ENCODE data around the gene NECAB3. TPM values are rescaled to one million over a fixed set of nuclear protein-coding genes. Genes with fewer than 3 reads are reported as not detected.

The NECAB3 gene
- total RNA-seq, 1 donor from 2014 or later: 77.0 TPM

DNA sequence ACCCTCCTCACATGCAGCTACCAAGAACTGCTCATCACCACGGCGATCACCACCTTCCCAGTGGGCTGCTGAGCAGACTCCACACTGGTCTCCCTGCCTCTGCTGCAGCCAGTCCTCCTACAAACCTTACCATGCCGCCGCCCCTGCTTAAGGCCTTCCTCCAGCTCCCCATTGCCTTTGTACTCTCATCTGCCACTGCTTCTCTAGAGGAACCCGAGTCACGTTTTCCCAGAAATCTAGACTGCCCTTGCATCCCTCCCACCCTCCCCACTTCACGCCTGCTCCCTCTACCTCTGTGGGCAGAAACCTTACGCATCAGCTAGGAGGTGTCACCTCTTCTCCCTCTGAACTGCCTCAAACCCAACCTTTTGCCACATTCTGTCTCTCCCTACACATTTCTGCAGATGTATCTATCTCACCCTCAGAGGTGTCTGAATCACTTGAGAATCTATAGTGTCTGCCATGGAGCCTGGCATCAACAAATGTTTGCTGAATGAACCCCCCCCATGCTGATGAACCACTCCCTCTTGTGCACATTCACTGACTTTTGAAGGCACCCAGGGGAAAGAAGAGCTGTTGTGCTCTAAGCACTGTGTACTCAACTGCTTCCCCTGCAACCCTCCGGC is 7.6 kb upstream of the NECAB3 start:
- no peak for DNase-seq (ENCODE audit: low spot score)
- intact Hi-C loops (cut with DNase I): loop anchor here (10.0 kb wide), 1 partner anchor 313 kb away; the partner anchor contains the start of gene RALY

DNA sequence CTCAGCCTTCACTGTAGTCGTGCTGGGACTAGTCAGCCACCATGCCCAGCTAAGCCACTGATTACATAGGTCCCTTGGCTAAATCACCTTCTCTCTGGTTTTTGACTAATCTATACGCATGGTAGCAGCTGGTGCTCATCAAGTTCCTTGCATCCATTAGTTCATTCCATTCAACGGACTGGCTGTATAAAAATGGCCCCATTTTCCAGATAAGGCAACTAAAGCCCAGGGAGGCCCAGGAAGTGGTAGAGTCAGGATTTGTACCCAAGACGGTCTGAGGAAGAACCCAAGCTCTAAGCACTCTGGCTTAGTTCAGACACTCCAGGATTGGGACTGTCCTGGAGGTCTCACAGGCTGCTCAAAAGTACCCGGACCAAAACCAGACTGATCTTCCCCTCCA is 7.1 kb upstream of the NECAB3 start:
- intact Hi-C loops (cut with DNase I): loop anchor here (10.0 kb wide), 1 partner anchor 314 kb away; the partner anchor contains the start of gene RALY
- no peak for DNase-seq (ENCODE audit: low spot score)

DNA sequence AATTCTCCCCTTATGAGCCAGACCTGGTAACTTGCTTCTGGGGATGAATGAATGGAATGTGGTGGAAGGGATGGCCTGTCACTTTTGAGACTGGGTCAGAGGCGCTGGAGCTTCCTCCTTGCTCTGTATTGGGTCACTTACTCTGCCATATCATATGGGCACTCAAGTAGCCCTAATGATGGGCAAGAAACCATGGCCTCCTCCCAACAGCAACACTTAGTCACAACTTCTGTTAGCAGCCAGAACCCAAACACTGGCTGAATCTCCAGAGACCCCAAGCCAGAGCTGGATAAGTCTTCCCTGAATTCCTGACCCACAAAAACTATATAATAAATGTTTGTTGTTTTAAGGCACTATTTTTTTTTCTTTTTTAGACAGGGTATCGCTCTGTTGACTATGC is 6.5 kb upstream of the NECAB3 start:
- no peak for DNase-seq (ENCODE audit: low spot score)
- intact Hi-C loops (cut with DNase I): loop anchor here (10.0 kb wide), 1 partner anchor 314 kb away; the partner anchor contains the start of gene RALY

DNA sequence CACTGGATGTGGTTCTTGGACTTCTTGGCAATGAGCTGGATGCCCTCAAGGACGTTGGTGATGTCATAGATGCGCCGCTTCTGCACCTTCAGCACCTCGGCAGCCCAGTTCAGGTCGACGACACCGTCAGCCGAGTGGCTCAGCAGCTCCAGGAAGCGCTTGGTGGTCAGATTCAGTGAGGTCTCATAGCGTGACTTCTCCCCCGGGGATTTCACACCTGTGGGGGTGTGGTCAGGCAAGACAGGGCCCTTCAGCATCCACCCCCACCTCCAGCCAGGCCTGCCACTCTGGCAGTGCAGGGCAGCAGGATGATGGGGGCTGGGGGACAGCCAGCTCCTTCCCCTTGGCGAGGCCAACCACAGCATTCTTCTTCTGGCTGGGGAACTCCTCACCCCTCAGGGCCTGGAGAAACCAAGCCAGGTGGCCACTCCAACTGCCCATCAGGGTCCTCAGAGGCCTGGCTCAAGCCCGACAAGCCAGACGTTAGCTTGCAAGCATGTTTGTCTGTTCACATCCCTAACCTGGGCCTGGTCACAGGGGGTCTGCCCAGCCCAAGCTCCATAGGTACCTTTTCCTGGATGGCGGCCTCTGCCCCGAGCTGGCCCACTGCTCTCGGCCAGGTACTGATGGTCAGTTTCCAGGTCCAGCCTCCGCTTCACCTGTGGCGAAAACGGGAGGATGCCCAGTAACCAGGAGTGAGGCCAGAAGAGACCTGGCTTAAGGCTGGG is 5.7 kb upstream of the NECAB3 start:
- intact Hi-C loops (cut with DNase I): loop anchor here (10.0 kb wide), 1 partner anchor 315 kb away; the partner anchor contains the start of gene RALY
- no peak for DNase-seq (ENCODE audit: low spot score)

DNA sequence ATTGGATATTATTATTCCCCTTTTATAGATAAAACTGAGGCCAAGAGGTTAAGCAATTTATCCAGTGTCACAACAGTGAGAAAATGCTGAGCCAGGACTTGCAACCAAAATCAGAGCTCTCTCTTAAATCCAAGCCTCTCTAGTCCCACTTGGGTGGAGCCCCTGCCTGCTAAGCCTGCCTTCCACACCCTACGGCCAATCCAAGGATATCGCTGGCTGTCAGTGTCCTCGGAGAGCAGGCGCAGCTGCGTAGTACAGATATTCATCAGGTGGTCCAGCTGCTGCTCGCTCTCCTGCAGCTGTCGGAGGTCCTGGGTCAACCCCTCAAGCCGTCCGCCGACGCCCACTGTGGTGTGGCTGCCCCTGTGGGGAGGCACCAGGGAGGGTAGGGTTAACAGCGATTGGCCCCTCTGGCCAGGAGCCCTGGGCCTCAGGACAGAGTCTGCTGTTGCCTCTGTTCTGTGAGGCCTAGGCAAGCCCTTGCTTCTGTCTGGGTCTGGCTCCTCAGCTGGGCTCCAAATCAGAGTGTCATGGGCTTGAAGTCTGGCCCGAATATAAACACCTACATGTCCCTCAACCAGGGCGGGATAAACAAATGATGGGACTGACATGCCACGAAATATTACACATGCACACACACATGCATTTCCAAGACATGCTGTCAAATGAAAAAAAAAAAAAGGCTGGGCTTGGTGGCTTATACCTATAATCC is 3.9 kb upstream of the NECAB3 start:
- DNase-seq (ENCODE audit: low spot score): no peak
- intact Hi-C loops (cut with DNase I): no loop called here

DNA sequence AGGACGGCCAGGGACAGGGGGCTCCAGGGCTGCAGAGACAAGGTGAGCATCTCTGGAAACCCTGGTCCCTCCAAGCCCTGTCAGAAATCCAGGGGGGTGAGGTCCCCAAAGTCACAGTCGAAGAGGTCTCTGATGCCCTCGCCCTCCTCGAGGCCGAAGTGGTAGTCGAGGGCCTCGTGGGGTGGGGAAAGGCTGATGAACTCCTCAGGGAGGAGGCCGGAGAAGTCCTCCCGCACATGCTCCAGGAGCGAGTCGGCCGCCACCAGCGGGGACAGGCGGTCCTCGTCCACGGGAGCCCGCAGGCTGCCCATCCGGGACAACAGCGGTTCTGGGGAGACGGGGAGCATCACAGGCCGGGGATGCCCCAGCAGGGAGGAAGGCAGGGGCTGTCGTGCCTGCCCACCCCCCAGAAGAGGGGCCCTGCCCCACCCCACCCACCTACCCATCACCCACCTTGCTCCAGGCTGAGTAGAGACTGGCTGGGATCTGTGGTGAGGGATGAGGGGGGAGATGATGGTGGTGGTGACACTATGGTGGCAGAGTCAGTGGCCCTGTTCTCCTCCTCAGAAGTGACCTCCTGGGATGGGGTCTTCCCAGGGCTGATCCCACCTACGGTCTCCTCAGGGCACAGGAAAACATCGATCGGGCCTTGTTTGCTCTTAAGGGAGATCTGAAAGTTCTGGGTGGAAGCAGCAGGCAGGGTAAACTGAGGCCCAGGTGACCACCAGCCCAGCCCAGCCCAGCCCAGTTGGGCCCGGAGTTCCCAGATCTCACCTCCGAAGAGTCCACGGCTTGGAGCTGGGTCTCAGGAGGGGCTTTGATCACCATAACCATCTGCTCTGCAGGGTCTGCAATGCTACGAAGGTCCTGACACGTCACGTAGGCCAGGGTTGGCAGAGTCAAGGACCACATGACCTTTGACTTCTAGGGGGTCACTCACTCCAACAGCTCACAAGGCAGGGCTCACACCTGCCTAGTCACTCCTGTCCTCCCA is 2.7 kb upstream of the NECAB3 start:
- no peak for DNase-seq (ENCODE audit: low spot score)
- intact Hi-C loops (cut with DNase I): no loop called here

DNA sequence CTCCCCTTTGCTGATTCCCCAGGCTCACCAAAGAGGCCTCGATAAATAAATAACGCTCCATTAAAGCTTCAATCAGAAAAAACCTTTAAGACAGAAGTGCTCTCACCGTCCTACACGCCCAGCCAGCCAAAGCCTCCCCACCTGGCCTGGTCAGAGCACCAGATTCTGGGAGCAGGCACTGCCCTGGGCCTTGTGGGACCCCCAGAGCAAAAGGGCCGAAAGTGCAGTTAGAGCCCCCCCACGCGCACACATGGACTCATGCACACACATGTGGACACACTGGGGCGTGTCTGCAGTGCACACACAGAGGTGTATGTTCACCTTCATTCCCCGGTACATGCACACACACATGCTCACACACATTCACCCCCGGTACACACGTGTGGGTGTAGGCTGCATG is 1.9 kb upstream of the NECAB3 start:
- intact Hi-C loops (cut with DNase I): no loop called here
- no peak for DNase-seq (ENCODE audit: low spot score)

DNA sequence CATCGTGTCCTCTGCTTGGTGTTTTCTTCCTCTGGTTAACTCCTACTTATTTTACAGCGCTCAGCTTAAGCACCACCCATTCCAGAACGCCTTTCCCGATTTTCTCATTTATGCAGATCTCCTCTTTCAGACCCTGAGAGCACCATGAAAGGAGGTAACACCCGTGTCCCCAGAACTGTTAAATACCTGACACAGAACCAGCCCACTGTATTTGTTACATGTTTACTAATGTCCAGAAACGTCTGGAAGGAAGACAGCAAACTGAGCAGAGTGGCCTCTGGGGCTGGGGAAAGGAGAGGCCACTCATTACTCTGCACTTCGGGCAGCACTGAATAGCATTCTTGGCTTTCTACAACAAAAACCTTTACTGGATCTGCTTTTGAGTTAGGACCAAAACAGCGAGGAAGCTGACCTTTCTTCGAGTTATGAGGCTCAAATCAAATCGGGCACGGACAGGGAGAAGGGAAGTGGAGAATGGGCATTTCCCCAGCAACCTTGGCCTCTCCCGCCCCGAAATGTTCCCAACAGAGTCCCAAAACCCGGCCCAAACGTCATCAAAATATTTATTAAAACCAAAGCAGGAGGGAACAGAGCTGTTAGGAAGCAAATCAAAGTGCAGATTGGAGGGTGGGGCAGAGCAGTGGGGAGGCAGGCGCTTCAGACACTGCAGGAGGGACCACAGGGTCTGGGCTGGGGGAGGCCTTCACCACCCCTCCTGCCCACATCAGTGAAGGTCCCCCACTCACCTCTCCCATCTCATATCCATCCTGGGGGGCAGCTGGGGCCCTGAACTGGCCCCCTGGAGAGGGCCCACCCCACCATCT is 1.1 kb upstream of the NECAB3 start:
- intact Hi-C loops (cut with DNase I): loop anchor here (2.0 kb wide), 1 partner anchor 57 kb away; no protein-coding TSS in a partner anchor
- no peak for DNase-seq (ENCODE audit: low spot score)

DNA sequence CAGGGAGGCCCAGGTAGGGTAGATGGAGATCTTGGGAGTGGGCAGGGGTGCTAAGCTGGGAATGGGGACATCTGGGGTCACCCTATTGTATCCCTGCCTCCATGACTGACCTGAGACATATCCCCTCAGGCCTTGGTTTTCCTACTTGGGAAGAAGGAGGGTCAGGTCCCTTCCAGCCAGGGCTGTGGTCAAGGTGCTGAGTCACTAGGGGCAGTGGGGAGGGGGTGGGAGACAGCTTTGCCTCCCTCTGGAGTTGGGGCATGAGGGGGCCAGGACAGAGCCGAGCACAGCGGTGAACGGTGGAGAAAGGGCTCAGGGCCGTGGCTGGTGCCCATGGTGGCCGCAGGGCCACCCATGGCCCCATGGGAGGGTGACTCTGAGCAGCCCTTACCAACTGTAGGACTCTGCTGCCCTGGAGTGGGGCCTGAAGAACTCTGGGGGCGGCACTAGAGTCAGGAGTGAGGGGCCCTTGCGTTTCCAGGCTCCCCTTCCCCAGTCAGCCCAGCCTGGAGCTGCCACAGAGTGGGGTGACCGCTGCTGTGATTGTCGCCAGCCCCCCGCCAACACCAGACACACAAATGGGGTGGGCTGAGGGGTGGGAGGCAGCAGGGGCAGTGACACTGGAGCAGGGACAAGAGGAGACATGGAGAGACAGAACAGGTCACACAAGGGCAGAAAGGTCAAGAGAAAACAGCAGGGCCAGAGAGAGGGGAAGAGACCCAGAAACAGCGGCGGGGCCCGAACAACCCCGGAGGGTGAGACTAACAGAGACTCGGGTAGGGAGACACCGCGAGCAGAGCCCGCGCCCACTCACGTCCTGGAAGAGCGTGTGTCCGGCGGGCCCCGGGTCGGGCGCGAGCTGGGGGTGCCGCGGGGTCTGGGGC is 576 bp downstream of the NECAB3 start:
- DNase-seq (ENCODE audit: low spot score): no peak
- intact Hi-C loops (cut with DNase I): loop anchor here (2.0 kb wide), 1 partner anchor 59 kb away; no protein-coding TSS in a partner anchor

DNA sequence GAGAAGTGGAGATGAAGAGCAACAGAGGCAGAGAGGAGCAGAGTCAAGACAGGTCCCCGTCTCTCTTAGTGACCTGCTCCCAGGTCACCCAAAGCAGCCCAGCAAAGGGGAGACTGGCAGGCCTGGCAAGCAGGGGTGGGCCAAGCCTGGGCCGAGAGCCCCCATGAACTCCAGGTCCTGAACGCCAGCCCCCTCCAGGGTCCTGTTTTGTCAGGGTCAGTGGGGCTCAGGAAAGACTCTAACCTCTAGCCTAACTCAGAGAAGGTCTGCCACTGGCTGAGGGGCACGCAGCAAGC is 1.2 kb downstream of the NECAB3 start:
- intact Hi-C loops (cut with DNase I): no loop called here
- no peak for DNase-seq (ENCODE audit: low spot score)

DNA sequence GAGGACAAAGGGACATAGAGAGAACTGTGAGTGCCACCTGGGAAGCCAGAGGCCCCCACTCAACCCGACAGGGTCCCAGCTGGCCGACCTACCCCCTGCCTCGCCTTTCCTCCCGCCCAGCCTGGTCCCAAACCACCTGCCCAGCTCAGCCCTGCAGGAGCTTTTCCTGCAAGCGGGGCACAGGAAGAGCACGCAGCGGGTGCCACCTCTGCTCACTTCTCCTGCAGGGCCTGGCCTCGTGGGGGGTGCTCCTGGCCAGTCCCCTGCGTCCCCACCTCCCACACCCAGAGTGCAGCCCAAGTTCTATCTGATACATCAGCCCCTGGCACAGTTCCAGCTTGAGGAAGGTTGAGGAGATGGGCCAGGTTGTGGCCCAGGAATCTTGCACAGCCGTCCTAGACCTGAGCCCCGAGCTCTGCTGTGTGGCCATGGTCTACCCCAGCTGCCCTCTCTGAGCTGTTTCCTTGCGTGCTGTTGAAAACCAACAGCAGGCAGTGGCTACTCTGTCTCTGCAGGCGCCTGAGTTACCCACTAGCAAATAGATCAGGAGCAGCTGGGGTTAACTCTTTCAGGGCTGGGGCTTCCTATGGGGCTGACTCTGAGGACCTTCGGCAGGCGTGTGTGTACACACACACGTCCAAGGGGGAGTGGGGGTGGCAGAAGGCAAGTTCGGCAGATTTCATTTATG is 1.7 kb downstream of the NECAB3 start:
- DNase-seq (ENCODE audit: low spot score): no peak
- intact Hi-C loops (cut with DNase I): no loop called here

DNA sequence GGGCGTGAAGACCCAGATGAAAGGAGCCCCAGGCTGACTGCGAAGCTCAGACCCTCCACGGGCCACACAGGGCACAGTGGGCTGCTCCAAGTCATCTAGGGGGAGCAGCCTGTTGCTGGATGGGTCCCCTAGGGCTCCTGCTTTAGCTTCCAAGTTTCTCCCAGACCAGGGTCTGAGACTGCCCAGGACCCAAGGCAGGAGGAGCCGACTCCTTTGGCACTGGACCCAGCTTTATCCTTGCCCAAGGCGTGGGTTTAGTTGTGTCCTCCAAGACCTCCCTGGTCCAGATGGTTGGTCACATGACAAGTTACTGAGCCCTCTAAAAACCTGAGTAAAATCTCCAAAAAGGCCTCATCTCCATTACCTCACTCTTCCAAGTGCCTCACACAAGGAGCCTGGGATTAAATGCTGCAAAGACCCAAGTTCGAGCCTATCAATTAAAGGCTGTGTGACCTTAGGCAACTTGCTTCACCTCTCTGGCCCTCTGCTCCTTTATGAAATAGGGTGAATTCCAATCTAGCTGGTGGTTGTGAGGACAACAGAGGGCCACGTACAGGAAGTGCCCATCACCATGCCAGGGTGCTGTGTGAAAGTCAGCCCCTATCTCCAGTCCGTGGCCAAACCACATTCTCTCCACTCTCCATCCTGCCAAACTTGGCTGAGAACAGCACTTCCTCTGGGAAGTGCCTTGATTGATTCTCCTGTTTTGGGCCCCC is 2.5 kb downstream of the NECAB3 start:
- no peak for DNase-seq (ENCODE audit: low spot score)
- intact Hi-C loops (cut with DNase I): no loop called here

DNA sequence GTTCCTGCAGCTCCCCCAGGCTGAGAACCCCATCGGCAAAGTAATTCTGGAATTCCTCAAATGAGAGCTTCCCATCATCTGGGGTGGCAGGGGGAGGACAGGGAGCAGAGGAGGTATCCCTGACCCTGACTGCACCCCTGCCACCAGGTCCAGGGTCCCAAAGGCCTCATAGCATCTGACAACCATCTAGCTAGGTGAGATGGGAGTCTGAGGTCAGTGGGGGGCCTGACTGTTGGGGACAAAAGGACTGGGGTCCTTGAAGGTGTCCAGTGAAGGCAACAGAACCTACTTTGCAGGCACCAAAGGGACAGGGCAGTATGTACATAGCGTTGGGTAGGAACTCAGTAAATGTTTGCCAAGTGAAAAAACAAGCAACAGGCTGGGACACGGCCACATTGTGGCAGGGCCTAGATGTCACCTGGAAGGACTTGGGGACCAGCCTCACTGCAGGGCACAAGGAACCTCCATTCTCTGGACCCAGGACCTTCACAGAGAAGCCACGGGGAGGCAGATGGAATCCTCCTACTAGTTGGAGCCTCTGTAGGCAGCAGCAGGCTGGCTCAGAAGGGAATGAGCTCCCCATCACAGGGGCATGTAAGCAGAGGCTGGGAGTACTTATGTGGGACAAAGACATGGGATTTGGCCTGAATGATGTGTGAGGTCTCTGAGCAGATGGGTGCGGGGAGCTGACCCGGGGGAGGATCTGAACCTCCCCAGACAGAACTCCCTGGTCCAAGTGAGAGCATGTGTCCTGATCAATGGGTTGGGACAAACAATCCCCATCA is 3.3 kb downstream of the NECAB3 start:
- no peak for DNase-seq (ENCODE audit: low spot score)
- intact Hi-C loops (cut with DNase I): no loop called here

DNA sequence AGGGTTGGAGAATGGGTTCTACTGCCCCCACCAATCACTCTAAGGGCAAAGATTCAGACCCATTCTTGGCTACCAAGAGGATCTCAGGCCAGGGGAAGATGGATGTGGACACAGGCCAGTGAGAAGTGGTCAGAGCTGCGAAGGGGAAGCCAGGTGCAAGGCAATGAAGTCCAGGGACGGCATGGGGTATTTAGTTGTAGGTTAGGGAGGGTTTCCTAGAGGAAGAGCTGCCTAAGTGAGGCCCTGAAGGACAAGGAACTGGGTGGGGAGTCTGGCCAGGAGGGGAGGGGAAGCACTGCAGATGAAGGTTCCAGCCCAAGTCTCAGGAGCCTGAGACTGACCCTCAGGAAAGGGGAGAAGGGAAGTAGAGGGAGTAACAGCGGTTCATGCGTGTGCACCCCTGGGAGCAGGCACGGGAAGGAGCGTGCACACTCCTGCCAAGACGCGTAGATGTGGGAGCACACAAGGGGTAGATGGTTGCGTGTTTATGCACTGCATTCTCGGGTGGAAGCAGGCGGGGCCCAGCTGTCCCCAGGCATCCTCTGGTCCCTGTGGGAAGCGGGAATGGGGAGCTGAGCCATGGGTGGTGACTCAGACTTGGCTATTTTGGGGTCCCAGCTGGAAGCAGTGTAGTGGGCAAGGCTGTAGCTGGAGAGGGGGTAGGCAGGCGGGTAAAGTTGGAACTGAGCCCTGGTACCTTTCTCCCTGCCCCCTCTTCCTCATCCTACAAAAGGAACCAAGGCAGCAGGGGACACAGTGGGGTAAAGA is 4.2 kb downstream of the NECAB3 start:
- intact Hi-C loops (cut with DNase I): no loop called here
- no peak for DNase-seq (ENCODE audit: low spot score)

DNA sequence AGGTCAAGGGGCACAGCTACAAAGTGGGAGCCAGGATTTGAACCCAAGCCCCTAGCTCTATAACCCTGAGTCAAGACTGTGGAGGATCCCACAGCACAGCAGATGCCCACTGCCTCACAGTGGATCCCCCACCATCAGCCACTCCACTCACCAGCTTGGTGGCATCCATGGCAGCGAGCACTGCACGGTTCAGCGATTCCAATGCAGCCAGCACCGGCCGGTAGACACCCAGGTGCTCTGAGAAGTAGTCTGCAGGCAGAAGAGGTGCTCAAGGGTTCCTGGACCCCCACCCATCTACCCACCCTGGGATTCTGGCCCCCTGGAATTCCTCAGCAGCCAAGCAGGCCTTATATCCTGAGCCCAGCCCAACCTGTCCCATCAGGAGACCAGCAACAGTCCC is 5.0 kb downstream of the NECAB3 start:
- intact Hi-C loops (cut with DNase I): no loop called here
- DNase-seq (ENCODE audit: low spot score): no peak

All from cardiac septum (tissue), 1 donor.